Coronary artery (tissue), 2 donors: ENCODE results near the gene ADGRL2.

ENCODE experiments used
- DNase-seq: peaks from one replicate; pipeline ENCODE4 v3.0.0-alpha.2; 2017; ENCODE audit warnings: low spot score
- H3K27ac ChIP-seq, 2 donors: fragments of 200-600 bp; sonication (generic); one replicate each; pipeline ENCODE4 v1.5.1; 2016 to 2019
- H3K4me3 ChIP-seq: fragments of 200-600 bp; sonication (generic); 2 replicates; pipeline ENCODE4 v1.5.1; 2016; ENCODE audit warnings: mild to moderate bottlenecking, moderate library complexity
- CTCF ChIP-seq: fragments of 200-600 bp; sonication (generic); IDR thresholded peaks from one replicate; pipeline ENCODE4 v1.5.1; 2019; ENCODE audit warnings: antibody characterized with exemption

The ADGRL2 gene

DNA sequence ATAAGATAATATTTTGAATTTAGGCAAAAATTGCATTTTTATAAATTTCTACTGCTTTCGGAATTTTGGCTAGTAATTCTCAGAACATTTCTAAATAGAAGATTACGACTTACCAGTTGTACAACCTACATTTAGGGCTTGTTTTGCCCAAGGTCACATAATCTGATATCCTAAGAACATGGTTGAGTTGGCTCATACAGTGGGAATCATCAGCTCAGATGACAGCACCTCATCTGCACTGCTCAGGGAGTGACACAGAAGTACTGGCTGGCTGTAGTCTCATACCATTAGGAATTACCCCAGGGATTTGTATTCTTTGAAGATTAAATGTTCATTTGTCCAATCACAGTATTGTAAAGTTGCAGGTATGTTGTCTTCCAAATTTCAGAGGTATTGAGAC lies 217.6 kb downstream of the ADGRL2 start:
- no peak overlapping the region for H3K27ac ChIP-seq
- no peak overlapping the region for H3K4me3 ChIP-seq
- TF ChIP-seq CTCF, result no peak
- DNase-seq, result no peak

DNA sequence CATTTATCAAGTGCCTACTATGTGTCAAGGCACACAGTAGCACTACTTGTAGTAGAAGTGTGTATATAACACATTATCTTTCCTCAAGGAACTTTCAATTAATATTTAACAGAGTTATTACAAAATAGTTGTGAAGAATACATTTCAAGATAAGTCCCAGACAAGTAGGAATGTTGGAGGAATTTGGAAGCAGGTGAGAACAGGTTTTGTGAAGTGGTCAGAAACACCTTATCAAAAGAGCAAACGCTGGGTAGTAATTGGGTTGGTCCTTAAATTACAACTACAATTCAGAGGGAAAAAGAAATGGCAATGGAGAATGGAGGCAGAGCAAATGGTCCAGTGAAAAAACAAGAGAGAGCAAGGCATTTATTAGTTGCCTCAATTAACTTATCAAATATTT lies 218.8 kb downstream of the ADGRL2 start:
- TF ChIP-seq CTCF, result no peak
- no peak overlapping the region for H3K4me3 ChIP-seq
- H3K27ac ChIP-seq, result no peak overlapping the region
- DNase-seq, result no peak

DNA sequence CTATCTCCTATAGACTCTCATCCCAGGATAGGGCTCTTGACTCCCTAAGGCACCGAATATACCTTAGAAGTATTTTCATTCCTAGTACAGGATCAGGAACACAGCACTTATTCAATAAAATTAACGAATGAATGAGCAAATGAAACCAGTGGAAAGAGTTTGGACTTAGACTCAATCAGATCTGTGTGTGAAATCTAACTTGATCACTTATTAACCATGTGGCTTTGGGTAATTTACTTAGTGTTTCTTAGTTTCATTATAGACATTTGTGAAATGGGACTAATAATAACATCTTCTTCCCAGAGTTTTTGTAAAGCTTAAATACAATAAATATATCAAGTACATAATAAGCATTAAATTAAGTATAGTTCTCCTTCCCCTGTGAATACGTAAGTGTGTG lies 230.1 kb downstream of the ADGRL2 start:
- no peak for DNase-seq
- no peak overlapping the region for H3K27ac ChIP-seq
- TF ChIP-seq CTCF, result no peak
- no peak overlapping the region for H3K4me3 ChIP-seq

- no peak for DNase-seq
- H3K4me3 ChIP-seq, result no peak overlapping the region
- no peak overlapping the region for H3K27ac ChIP-seq
- no peak for TF ChIP-seq CTCF
Observed at GRCh38 chr1:82032068-82032467, 231.3 kb downstream of the ADGRL2 start.

DNA sequence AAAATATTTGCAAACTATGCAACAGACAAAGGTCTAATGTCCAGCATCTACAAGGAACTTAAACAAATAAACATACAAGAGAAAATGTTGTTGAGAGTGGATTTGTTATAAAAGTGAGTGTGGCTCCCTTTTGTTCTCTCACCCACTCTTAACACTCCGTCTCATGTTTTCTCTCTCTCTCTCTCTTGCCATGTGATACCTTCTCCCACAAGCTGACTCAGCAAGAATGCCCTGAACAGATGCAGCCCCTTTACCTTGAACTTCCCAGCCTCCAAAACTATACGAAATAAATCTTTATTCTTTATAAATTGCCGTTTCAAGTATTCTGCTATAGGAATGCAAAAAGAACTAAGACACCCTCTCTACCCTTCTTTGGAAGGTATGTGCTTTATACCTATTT lies 234.1 kb downstream of the ADGRL2 start:
- TF ChIP-seq CTCF, result no peak
- Histone ChIP-seq H3K4me3 (no peak overlapping the region), H3K27ac (no peak overlapping the region)
- DNase-seq, result no peak
